Transverse colon (tissue), 4 donors: ENCODE measurements around the gene OPA3.
A peak's percentile ranks its signal among the peaks of the same experiment; 100 is the strongest.

Source experiments
- EP300 ChIP-seq: sonication (generic); formaldehyde crosslinking; IDR thresholded peaks from one replicate; pipeline ENCODE4 v1.6.1; 2017; ENCODE audit warnings: antibody characterized with exemption, low read depth
- POLR2A ChIP-seq: fragments of 450-650 bp; IDR thresholded peaks from one replicate; pipeline ENCODE4 v1.6.1; 2016; ENCODE audit warnings: antibody characterized with exemption, mild to moderate bottlenecking, moderate library complexity
- POLR2AphosphoS5 ChIP-seq, 3 donors: sonication (generic); formaldehyde crosslinking; IDR thresholded peaks; one replicate each; pipeline ENCODE4 v1.6.1; 2016; ENCODE audit warnings: antibody characterized with exemption in 3 of 3
- TF ChIP-seq, protein P1 (sequence below), 5 experiments: fragments of 200-600 bp in 3 of 5; fragments of 450-650 bp in 2 of 5; sonication (generic) in 3 of 5; IDR thresholded peaks; 1 replicate in 2 of 5; 2 replicates in 3 of 5; pipeline ENCODE4 v1.5.1; 2016 to 2017; ENCODE audit warnings: antibody characterized with exemption in 5 of 5, inconsistent platforms in 3 of 5, mild to moderate bottlenecking in 2 of 5, moderate library complexity in 1 of 5

- TF ChIP-seq, protein P1, sequence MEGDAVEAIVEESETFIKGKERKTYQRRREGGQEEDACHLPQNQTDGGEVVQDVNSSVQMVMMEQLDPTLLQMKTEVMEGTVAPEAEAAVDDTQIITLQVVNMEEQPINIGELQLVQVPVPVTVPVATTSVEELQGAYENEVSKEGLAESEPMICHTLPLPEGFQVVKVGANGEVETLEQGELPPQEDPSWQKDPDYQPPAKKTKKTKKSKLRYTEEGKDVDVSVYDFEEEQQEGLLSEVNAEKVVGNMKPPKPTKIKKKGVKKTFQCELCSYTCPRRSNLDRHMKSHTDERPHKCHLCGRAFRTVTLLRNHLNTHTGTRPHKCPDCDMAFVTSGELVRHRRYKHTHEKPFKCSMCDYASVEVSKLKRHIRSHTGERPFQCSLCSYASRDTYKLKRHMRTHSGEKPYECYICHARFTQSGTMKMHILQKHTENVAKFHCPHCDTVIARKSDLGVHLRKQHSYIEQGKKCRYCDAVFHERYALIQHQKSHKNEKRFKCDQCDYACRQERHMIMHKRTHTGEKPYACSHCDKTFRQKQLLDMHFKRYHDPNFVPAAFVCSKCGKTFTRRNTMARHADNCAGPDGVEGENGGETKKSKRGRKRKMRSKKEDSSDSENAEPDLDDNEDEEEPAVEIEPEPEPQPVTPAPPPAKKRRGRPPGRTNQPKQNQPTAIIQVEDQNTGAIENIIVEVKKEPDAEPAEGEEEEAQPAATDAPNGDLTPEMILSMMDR (IDR thresholded peaks at IDR 0.05) = peak; percentile 20 to 59 (median 44)
- TF ChIP-seq POLR2A (no peak), EP300 (no peak), POLR2AphosphoS5 (IDR thresholded peaks at IDR 0.05) (no peak)
These were observed 6.5 kb upstream of the OPA3 start for GRCh38 chr19:45591004-45591637.
